Endometrial microvascular endothelial cells (primary cell): ENCODE measurements around the gene ADGRF5. TPM values are rescaled to one million over a fixed set of nuclear protein-coding genes. Genes with fewer than 3 reads are reported as not detected.

Experiments
- in situ Hi-C: cut with HindIII; loops from 2 replicates; pipeline ENCODE4 v1.10.0; 2017; ENCODE audit warnings: low sequenced_read_pairs, low pct_unique_long_range_greater_than_20kb; ENCODE audit errors: inconsistent ontology term
- total RNA-seq: library from RNA; depleted of rRNA; stranded (reverse); fragments of >200 nt; gene quantifications from one replicate; pipeline ENCODE4 v1.2.3, GENCODE V29; 2015; ENCODE audit errors: inconsistent ontology term

The ADGRF5 gene
- total RNA-seq, 1 donor from 2014 or later = 98.5 TPM

DNA sequence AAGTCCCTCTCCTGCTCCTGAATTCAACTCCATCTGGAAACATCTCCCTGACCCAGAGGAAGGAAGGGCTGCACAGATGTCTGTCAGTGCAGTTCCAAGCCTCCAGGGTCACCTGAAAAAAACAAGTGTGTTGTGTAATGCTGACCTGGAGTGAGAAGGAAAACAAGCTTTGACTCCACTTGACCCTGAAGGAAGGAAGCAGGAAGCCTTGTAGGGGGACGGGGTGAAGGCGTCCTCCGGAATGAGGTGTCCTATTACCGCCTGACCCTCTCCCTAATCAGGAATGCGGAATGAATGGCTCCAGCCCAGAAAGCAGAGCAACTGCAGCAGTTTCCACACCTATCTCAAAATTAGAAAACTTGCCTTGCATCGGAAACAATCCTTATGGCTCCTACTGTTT is 13.9 kb upstream of the ADGRF5 start:
- in situ Hi-C loops = no loop called here

DNA sequence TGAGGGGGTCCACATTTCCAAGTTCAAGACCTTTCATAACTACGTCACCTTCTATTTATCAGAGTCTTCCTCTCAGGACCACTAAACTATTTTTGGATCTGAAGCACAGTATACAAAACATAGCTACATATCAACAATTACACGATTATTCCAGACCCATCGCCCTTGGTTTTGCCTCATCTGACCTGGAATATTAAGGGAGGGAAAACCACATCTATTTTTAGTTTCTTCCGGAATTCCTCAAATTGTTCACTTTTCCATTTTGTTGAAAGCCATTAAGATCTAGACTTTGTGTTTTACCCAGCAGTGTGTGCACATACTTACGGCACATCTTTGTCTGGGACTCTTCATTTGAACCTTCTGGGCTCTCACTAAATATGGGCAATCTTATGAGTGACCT is 12.0 kb upstream of the ADGRF5 start:
- in situ Hi-C loops = no loop called here

DNA sequence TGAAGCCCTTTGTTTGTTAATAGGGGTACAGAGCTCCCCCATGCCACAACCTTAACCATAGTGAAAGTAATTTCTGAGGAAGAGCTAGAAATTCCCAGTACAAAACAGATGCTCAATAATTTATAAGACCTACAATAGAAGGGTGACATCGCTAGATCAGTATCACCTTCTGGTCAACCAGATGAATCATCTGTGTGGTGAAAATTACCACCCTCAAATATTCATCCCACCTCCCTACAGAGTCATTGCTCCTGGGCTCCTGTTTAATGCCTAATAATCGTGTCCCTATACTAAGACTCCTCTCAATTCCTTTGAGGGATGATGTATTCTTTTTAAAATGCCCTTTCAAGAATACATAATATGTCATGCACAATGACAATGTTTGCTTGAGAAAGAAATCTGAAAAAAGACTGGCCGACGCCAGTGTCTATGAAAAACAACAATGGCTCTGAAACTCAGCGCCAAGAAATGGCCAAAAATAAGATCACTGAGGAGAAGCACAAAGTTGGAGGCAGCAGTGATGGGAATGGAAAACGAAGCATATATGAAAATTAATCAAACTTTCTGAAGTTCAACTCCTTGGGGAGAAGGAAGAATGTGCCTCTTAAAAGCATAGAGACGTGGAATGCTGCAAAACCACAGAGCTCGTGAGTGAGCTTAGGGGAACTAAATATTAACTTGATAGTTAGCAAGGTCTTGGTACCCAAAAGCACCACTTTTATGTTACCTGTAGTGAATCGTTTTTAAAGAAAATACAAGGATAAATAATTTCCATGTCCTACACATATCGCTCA is 11.0 kb upstream of the ADGRF5 start:
- in situ Hi-C loops = no loop called here

DNA sequence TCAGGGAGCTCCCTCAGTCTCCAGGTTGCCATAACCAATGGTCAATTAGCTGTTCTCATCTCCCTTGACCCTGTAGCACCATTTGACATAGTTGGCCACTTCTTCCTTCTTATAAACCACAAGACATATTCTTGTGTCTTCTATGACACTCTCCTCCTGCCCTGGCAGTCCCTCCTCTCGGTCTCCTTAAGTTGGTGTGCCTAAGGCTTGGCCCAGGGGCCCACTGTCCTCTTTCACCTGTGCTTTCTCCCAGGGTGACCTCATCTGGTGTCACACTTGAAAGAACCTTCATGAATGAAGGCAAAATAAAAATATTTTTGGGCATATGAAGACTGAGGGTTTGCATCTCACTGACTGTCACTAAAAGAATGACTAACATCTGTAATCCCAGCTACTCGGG is 9.7 kb upstream of the ADGRF5 start:
- in situ Hi-C loops = no loop called here

DNA sequence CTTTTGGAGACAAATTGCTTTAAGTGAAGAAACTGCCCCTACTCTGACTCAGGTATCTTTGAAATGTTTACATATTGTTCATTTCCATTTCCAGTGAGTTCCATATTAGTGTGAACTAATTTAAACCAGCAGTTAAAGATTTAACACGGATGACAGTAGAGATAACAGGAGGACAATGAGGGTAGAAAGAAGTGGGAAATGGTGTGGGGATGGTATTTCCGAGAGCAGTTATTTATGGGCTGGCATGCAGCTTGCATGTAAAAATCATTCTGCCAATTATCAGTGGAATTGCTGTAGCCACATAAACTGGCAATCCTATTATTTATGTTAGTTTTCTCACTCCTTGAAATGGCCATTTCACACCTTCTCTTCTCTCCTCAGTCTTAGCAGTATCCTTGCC is 8.6 kb upstream of the ADGRF5 start:
- in situ Hi-C loops = no loop called here

DNA sequence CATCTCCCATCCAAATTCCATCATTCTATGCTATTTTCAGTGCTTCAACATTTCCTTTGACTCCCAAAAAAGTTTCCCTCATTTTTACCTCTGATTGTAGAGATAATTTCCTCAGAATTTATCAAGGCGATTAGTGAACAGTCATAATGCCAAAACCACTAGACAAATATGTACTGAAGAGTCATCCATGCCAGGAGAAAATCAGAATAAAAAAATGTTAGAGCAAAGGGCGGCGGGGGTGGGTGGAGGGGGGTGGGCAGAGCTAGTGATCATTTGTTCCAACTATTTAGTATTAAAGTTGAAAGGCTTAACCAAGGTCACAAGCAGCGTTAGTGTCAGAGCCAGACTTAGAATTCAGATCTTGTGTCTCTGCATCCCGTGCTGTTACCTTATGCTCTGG is 5.3 kb upstream of the ADGRF5 start:
- in situ Hi-C loops = no loop called here

DNA sequence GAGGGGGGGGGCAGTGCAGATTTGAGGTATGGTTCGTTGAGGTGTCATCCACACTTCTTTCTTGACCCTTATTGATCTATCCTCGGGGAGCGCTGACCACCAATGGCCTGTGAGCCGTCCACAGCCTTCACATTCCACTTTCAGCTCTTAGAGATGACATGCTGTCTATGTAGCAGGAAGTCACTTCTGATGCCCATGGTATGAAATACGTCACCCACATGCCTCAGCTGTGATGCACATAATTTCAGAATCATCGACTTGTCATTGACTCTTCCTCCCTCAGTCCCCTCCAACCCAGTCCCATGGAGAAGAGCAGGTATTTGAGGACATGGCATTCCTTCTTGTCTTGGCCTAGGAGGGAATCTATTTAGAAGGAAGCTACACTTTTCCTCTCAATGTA is 4.7 kb upstream of the ADGRF5 start:
- in situ Hi-C loops = no loop called here

DNA sequence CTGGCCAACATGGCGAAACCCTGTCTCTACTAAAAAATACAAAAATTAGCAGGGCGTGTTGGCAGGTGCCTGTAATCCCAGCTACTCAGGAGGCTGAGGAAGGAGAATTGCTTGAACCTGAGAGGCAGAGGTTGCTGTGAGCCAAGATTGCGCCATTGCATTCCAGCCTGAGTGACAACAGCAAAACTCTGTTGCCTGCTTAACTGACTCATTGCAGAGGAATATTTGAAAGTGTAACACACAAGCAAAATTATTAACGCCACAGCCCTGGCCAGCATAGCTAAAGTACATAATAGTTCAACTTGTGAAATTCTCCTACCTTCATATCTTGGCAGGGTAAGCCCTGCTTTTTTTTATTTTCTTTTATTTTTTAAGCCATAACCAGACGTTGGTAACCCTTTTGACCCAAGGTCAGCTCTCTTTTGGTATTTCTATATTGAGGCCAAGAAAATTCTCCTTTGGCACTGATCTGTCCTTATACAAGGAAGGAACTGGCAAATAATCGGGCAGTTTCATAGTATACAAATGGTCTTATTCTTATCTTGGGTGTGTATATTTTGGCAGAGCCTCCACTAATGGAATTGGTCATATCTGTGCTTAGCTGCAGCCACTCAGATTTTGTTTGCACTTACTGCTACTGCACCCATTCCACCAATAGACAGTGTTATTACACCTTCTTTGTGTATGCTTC is 4.0 kb upstream of the ADGRF5 start:
- in situ Hi-C loops = no loop called here

DNA sequence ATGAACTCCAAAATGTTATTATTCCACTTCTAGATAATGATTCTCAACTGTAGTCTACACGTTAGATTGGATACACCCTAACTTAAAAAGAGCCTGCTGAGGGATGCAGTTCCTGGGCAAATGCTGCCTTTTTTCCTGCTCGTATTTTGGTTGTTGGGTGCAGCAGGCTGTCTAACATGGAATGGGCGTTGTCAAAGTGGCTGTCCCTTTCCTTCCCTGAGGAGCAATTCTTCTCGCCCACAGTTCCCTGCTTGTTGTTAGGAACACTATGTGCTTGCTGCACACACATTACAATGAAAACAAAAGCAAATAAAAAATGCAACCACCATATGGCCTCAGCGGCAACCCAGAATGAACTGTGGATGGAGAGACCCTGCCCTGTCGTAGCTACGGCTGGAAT is 1.7 kb upstream of the ADGRF5 start:
- in situ Hi-C loops = no loop called here

DNA sequence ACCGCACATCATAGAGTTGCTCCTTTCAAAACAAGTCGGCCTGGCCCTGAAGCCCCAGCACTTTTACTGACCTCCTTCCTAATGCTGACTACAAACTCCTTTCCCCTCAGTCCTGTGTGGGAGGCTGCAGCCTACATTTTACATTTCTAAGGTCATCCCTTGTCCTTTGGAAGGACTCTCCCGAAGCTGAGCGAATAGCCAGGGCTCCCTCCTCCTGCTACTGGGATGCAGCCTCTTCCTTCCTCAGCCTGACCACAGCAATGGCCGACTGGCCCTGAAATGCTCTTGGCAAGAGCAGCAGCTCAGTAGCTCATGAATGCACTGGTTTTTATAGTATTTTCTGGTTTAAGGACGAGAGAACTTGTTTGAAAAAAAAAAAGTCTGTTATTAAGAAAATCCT is 679 bp downstream of the ADGRF5 start:
- in situ Hi-C loops = no loop called here

DNA sequence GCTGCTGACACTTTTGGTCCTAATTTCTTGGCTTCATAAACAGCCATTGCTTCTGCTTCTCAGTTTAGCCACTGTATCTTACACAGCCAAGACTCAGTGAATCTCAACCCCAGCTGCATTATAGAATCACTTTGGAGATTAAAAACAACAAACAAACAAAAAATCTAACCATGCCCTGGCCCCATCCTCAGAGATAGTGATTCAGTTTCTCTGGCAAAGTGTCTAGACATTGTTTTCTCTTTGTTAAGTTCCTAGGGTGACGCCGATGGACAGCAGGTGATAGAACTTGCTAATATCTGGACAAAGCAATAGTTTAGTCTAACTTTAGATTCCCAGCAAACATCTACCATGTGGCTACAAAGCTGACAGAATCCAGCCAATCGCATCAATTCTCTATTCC is 2.9 kb downstream of the ADGRF5 start:
- in situ Hi-C loops = no loop called here

DNA sequence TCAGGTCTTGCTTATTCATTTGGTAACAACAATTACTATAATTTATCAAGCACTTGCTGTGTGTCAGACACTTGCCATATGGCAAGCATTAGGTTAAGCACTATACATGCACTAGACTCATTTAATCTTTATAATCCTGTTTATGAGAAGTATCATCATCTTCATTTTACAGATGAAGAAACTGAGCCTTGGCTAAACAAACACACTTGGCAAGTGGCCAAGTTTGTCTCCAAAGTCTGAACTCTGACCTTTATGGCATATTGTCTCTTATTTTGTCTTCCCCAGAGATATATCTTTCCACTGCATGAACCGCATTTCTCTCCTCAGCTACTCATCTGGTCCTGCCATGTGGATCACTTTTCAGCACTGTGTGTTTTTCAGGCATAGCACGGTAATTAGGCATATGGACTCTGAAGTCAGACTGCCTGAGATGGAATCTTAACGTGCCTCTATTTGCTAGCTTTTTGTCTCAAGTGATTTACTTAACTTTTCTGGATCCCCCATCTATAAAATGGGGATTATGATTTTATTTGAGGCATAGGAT is 4.7 kb downstream of the ADGRF5 start:
- in situ Hi-C loops = no loop called here

DNA sequence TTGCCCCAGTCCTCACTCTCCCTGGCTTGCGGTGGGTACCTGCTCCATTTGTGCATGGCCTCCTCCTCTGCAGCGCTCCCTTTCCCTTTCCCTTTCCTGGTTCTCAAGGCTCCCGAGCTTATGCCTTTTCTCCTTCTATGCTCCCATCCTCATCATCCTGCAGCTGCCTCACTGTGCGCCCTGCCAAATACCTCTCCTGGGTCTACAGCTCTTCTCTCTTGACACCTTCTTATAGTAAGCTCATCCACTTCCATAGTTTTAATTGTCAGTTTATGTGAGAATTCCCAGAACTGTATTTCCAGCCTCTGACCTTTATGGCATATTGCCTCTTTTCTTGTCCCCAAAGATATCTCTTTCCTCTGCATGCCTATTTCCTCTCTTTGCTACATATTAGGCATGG is 5.9 kb downstream of the ADGRF5 start:
- in situ Hi-C loops = no loop called here

DNA sequence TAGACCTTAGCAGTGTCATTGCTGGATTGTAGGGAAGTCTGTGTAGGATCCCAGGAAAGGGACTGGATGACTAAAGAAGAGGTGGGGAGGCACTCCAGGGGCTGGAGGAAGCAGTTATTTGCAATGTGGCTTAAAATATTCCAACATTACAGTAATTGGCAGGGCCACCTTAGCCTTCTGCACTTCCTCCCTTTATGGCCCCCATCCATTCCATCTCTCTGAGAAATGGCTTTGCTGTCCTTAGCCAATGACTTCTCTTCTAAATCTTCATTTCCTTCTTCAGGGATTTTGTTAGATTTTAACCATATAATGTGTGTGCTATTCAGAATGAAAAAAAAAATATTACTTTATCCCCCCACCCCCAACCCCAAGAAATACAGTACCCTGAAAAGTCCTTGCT is 6.4 kb downstream of the ADGRF5 start:
- in situ Hi-C loops = no loop called here

DNA sequence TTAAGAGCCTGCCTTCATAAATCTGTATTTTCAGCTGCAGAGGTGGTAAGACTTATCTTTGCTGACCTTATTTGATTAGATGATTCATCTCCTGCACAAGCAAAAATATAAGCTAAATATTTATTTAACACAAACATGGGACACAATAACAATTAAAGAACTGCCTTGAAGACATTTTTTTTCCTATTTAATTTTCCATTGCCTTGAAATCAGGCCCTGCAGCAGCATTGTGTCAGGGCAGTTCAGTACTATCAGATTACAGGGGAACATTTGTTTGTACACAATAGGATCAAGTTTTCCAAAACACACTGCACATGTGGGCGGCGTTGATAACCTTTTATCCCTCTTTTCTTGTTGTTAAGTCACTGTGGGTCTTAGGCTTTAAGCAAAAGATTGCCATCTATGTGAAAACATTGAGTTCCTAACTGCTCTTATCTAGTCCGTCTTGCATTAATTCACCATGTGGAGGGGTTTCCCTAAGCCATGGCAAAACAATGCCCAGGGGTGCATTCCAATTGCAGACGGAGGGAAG is 7.4 kb downstream of the ADGRF5 start:
- in situ Hi-C loops = no loop called here

DNA sequence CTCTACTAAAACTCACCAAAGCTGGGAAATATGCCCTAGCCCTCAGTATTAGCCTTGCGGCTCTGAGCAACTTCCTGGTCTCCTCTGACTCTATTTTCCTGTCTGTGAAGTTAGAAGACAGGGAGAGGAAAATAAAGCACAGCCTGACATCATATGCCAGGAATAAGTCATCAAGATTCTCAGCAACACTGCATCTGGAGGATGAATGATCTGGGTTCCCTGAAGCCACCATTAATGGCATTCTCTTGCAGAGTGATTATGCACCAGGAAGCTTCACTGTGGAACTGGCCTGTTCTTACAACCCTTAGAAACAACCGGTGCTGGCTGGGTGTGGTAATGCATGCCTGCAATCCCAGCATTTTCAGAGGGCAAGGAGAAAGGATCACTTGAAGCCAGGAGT is 12.4 kb downstream of the ADGRF5 start:
- in situ Hi-C loops = no loop called here

DNA sequence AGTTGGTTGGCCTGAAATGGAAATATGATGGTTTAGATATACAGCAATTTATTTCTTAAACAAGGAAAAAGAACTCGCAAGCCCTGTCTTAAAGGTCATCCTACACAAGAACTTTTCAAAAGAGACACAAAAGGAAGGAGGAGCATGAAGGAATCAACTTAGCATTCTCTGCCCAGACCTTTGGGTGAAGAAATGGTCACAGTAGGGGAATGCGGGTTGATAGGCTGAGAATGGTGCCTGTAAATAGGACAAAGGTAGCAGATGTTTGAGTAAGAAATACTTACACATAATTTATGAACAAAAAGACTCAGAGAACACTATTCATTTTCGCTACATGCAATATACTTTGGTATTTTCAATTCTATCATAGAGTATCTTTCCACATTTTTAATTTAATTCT is 15.0 kb downstream of the ADGRF5 start:
- in situ Hi-C loops = no loop called here

DNA sequence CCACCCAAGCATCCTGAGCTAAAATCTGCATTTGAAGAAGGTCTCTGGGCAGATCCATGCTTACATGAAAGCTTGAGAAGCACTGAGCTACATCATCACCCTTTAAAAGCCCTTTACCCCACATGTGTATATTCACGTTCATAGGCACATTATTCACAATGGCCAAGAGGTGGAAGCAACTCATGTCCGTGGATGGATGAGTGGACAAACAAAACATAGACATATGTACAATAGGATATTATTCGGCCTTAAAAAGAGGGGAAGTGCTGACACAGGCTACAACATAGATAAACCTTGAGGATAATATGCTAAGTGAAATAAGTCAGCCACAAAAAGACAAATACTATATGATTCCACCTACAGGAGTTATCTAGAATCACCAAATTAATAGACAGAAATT is 17.6 kb downstream of the ADGRF5 start:
- in situ Hi-C loops = no loop called here

DNA sequence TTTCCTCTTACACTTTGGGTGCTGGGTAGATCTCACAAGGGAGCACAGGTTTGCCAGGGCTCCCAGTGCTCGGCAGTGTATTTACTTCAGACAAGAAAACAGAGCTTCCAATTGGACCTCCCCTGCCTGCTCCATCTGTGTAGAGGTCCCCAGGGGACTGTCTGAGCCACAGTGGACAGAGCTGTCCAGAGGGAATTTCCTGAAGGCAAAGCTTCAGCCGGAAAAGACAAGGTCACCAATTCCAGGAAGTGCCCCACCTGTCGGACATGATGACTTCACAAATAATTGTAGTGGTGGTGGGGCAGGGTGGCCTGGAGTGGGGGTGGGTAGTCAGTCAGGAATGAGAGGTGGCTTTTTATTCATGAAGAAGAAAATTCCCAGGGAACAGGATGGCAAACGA is 18.6 kb downstream of the ADGRF5 start:
- in situ Hi-C loops = no loop called here

DNA sequence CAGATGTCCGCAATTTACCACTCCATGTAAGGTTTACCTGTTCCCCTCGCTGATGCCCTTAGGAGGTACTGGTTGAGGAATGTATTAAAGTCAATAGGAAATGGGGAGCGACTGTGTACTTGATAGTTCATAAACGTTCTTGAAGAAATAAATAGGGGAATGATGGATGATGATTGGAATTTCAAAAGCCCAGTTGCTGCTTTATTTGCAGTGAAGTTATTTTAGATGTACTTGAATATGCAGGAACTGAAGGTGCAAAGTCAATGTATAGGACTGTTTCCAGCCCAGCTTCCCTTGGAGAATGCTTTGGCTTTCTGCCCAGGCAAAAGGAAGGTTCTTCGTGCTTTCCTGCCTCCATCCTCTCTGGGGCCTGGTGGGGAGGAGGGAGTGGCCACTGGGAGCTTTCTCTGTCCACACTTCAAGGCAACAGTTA is 19.8 kb downstream of the ADGRF5 start:
- in situ Hi-C loops = no loop called here
